GM12878 (cell line): Measurements from ENCODE around the gene ARID4B. TPM values are rescaled to one million over a fixed set of nuclear protein-coding genes. Genes with fewer than 3 reads are reported as not detected.

ENCODE experiments used
- ATAC-seq: fragments of 200-7000 bp; cut with Tn5 transposase; 3 replicates; pipeline ENCODE4 v1.9.1; 2020; ENCODE audit warnings: mild to moderate bottlenecking, moderate library complexity
- BruUV-seq: library from RNA; stranded (reverse); fragments of 400-500 nt; replicated peaks from 2 replicates; lab custom pipeline; 2021; lab: Mats Ljungman, UMichigan
- CTCF ChIA-PET: fragments of 300-600 bp; sonication (Branson Sonifier 250); formaldehyde crosslinking; extraction: SDS; loops from one replicate; lab custom pipeline; 2021; ENCODE audit warnings: inconsistent platforms; lab: Yijun Ruan, JAX
- POLR2A ChIA-PET: fragments of 350-600 bp; formaldehyde crosslinking; extraction: SDS; loops from one replicate; lab custom pipeline; 2021; ENCODE audit warnings: inconsistent platforms; lab: Charles Lee
- RAD21 ChIA-PET: fragments of 300-600 bp; sonication (Branson Sonifier 250); formaldehyde crosslinking; loops from one replicate; lab custom pipeline; 2023; ENCODE audit warnings: antibody characterized with exemption; ENCODE audit not compliant: unreplicated experiment; lab: Charles Lee
- SMC1A ChIA-PET: fragments of 300-600 bp; sonication (Branson Sonifier 250); formaldehyde crosslinking; loops from one replicate; lab custom pipeline; 2023; ENCODE audit not compliant: unreplicated experiment, uncharacterized antibody; lab: Charles Lee
- DNase-seq: peaks from one replicate; pipeline ENCODE4 v3.0.0-alpha.2; 2011; ENCODE audit warnings: low read depth, low spot score
- FAIRE-seq: peaks from 3 replicates; lab custom pipeline; 2011; peaks lifted over from hg19 to GRCh38; lab: Jason Lieb, UNC
- H2AFZ ChIP-seq: 2 replicates; pipeline ENCODE4 v1.6.0; 2011; ENCODE audit warnings: low read depth, low read length, control low read depth; ENCODE audit not compliant: control insufficient read depth
- H3K27ac ChIP-seq: 2 replicates; pipeline ENCODE4 v1.5.1; 2011; ENCODE audit warnings: control low read depth; ENCODE audit not compliant: control insufficient read depth, insufficient read depth
- H3K27me3 ChIP-seq, 2 experiments: replicated peaks in 1 of 2; 2 replicates each; pipeline versions ENCODE4 v1.6.0 to v1.6.1; 2011; ENCODE audit warnings: low read length in 1 of 2; ENCODE audit not compliant: control insufficient read depth in 2 of 2, insufficient read depth in 2 of 2
- H3K36me3 ChIP-seq, 2 experiments: 2 replicates each; pipeline ENCODE4 v1.5.1; 2011; ENCODE audit warnings: low read length in 1 of 2; ENCODE audit not compliant: control insufficient read depth in 2 of 2, insufficient read depth in 2 of 2
- H3K4me1 ChIP-seq: 2 replicates; pipeline ENCODE4 v1.6.1; 2011; ENCODE audit warnings: mild to moderate bottlenecking, low read length, moderate library complexity, mixed read lengths; ENCODE audit not compliant: control insufficient read depth, insufficient read depth
- H3K4me2 ChIP-seq: 2 replicates; pipeline ENCODE4 v1.6.0; 2011; ENCODE audit warnings: control low read depth; ENCODE audit not compliant: control insufficient read depth, insufficient read depth
- H3K4me3 ChIP-seq: fragments of 200-600 bp; sonication (generic); 2 replicates; pipeline ENCODE4 v1.5.1; 2016
- H3K79me2 ChIP-seq: 2 replicates; pipeline ENCODE4 v1.6.0; 2011; ENCODE audit warnings: low read length; ENCODE audit not compliant: control insufficient read depth, insufficient read depth
- H3K9ac ChIP-seq: 2 replicates; pipeline ENCODE4 v1.8.0; 2011; ENCODE audit warnings: low read length, control low read depth, mixed read lengths; ENCODE audit not compliant: control insufficient read depth, insufficient read depth
- H3K9me3 ChIP-seq: replicated peaks from 3 replicates; pipeline ENCODE4 v1.5.1; 2011; ENCODE audit warnings: mild to moderate bottlenecking, low read length; ENCODE audit not compliant: control insufficient read depth, insufficient read depth
- H4K20me1 ChIP-seq: 2 replicates; pipeline ENCODE4 v1.6.0; 2011; ENCODE audit not compliant: control insufficient read depth, insufficient read depth
- CHD4 ChIP-seq: fragments of 200-600 bp; sonication (generic); IDR thresholded peaks from 2 replicates; pipeline ENCODE4 v1.6.1; 2016; ENCODE audit warnings: mild to moderate bottlenecking
- EP300 ChIP-seq, 2 experiments: fragments of 150-350 bp in 1 of 2; IDR thresholded peaks; 2 replicates each; pipeline ENCODE4 v1.6.1; 2011 to 2012; ENCODE audit warnings: low read depth in 2 of 2, low read length in 2 of 2, borderline replicate concordance in 1 of 2, improper control_type of control experiment in 1 of 2, inconsistent platforms in 1 of 2; ENCODE audit not compliant: control insufficient read depth in 1 of 2
- GABPA ChIP-seq: IDR thresholded peaks from 2 replicates; pipeline ENCODE4 v1.6.1; 2014; ENCODE audit warnings: antibody characterized with exemption, low read depth, mild to moderate bottlenecking, inconsistent platforms
- HDGF ChIP-seq: fragments of 450-650 bp; IDR thresholded peaks from 2 replicates; pipeline ENCODE4 v1.6.1; 2016; ENCODE audit warnings: antibody characterized with exemption
- MXI1 ChIP-seq: fragments of 150-350 bp; IDR thresholded peaks from 2 replicates; pipeline ENCODE4 v1.6.1; 2011; ENCODE audit warnings: low read depth, mild to moderate bottlenecking, inconsistent platforms, low read length, improper control_type of control experiment
- POLR2AphosphoS5 ChIP-seq: IDR thresholded peaks from 2 replicates; pipeline ENCODE4 v1.6.1; 2011; ENCODE audit warnings: mild to moderate bottlenecking, low read length, inconsistent platforms
- RUNX3 ChIP-seq: IDR thresholded peaks from 2 replicates; pipeline ENCODE4 v1.6.1; 2012; ENCODE audit warnings: low read length, inconsistent platforms
- STAT1 ChIP-seq: fragments of 450-650 bp; conservative IDR thresholded peaks from 2 replicates; pipeline ENCODE4 v1.6.1; 2014; ENCODE audit warnings: antibody characterized with exemption, mild to moderate bottlenecking
- TBL1XR1 ChIP-seq: IDR thresholded peaks from 2 replicates; pipeline ENCODE4 v1.6.1; 2012; ENCODE audit warnings: low read depth, low read length, improper control_type of control experiment
- ZNF384 ChIP-seq: IDR thresholded peaks from 2 replicates; pipeline ENCODE4 v1.6.1; 2012; ENCODE audit warnings: low read depth, mild to moderate bottlenecking, low read length, improper control_type of control experiment, borderline replicate concordance
- WGBS: methylation state at CpG from one replicate; pipeline ENCODE4 v1.1.6; 2016; ENCODE audit warnings: low lambda C conversion rate; ENCODE audit not compliant: insufficient replicate concordance, insufficient coverage; ENCODE audit errors: missing lambda C conversion rate; 5-methylcytosine and 5-hydroxymethylcytosine counted together
- in situ Hi-C: fragments of 300-500 bp; cut with MboI; formaldehyde crosslinking; loops from 9 replicates; pipeline ENCODE4 v1.14.3; 2018; ENCODE audit warnings: mixed read lengths
- intact Hi-C: fragments of 100-400 bp; cut with micrococcal nuclease; formaldehyde crosslinking; loops from one replicate; pipeline ENCODE4 v1.14.2; 2022; ENCODE audit not compliant: unreplicated experiment
- polyA plus RNA-seq, 11 experiments: library from polyadenylated mRNA; depleted of rRNA in 4 of 11; unstranded in 6 of 11; stranded (reverse) in 5 of 11; fragments of >200 nt; fragmentation: Nextera tagmentation in 4 of 11; fragmentation: Illumina TruSeq in 1 of 11; extraction: Ambion mirVana in 4 of 11; extraction: Trizol in 1 of 11; gene quantifications; 1 replicate in 1 of 11; 2 replicates in 10 of 11; pipeline versions ENCODE4 v1.2.1 to v1.2.3, GENCODE V29; 2011 to 2016; ENCODE audit warnings: inconsistent platforms in 2 of 11, missing spikeins in 2 of 11, low read depth in 1 of 11
- total RNA-seq, 4 experiments: library from RNA; depleted of rRNA in 3 of 4; stranded (reverse); fragments of >200 nt in 3 of 4; fragmentation: Illumina TruSeq in 1 of 4; extraction: Trizol in 1 of 4; gene quantifications; 2 replicates each; pipeline versions ENCODE4 v1.2.1 to v1.2.3, GENCODE V29; 2013 to 2021
- TF ChIP-seq, protein P1 (sequence below): fragments of 450-650 bp; IDR thresholded peaks from 2 replicates; pipeline ENCODE4 v1.6.1; 2018; ENCODE audit warnings: mild to moderate bottlenecking, low read depth, moderate library complexity; ENCODE audit not compliant: partially characterized antibody
- TF ChIP-seq, protein P2 (sequence below): IDR thresholded peaks from 2 replicates; pipeline ENCODE4 v1.6.1; 2012; ENCODE audit warnings: mild to moderate bottlenecking, low read depth, low read length

Gene ARID4B
- total and polyA plus RNA-seq, 10 of the 15 experiments (the other 5 are each of a cell fraction or from before 2014, with no cell fraction given) = 13.6 to 39.1 (median 28.0) TPM

DNA sequence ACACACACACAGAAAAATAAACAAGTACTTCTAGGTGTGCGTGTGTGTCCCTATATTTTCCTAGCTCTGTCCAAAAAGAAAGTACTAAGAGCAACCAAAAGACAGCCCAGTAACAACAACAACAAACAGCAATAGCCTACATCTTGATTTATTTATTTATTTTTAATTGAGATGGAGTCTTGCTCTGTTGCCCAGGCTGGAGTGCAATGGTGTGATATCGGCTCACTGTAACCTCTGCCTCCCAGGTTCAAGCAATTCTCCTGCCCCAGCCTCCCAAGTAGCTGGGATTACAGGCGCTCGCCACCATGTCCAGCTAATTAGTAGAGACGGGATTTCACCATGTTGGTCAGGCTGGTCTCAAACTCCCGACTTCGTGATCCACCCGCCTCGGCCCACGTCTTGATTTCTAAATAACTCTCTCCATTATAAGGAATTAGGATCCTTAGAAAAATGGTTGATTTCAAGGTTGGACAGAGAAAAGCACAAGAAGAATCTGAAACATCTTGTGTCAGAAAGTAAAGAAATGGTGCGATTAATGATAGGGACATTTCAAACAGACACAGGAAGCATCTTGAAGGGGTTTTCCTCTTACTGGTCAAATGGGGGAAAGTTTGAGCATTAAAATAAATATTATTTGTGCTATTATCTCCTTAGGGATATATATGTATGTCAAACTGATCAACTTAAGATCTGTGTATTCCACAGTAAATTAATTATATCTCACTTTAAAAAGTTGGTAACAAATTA lies 59.4 kb downstream of the ARID4B start (continued):
- TF ChIP-seq, protein P1, sequence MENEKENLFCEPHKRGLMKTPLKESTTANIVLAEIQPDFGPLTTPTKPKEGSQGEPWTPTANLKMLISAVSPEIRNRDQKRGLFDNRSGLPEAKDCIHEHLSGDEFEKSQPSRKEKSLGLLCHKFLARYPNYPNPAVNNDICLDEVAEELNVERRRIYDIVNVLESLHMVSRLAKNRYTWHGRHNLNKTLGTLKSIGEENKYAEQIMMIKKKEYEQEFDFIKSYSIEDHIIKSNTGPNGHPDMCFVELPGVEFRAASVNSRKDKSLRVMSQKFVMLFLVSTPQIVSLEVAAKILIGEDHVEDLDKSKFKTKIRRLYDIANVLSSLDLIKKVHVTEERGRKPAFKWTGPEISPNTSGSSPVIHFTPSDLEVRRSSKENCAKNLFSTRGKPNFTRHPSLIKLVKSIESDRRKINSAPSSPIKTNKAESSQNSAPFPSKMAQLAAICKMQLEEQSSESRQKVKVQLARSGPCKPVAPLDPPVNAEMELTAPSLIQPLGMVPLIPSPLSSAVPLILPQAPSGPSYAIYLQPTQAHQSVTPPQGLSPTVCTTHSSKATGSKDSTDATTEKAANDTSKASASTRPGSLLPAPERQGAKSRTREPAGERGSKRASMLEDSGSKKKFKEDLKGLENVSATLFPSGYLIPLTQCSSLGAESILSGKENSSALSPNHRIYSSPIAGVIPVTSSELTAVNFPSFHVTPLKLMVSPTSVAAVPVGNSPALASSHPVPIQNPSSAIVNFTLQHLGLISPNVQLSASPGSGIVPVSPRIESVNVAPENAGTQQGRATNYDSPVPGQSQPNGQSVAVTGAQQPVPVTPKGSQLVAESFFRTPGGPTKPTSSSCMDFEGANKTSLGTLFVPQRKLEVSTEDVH = no peak
- no peak for TF ChIP-seq STAT1
- TF ChIP-seq MXI1 = no peak
- TF ChIP-seq POLR2AphosphoS5 = no peak
- TF ChIP-seq RUNX3 = no peak
- TF ChIP-seq HDGF = no peak
- no peak for TF ChIP-seq GABPA
- no peak for TF ChIP-seq EP300 (IDR thresholded peaks at IDR 0.05; ENCODE audit: borderline replicate concordance in 1 of 2, control insufficient read depth in 1 of 2, low read depth in 2 of 2, low read length in 2 of 2)

DNA sequence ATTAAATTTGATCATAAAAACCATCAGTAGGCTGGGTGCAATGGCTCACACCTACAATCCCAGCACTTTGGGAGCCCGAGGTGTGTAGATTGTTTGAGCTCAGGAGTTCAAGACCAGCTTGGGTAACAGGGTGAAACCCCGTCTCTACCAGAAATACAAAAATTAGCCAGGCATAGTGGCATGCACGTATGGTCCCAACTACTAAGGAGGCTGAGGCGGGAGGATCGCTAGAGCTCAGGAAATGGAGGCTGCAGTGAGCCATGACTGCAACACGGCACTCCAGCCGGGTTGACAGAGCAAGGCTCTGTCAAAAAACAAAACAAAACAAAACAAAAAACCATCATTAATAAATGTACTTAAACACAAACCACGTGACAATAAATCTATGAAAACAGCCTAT lies 61.0 kb downstream of the ARID4B start:
- ATAC-seq = no peak
- H3K4me3 ChIP-seq = no peak overlapping the region
- H2AFZ ChIP-seq = no peak overlapping the region
- H3K27ac ChIP-seq = no peak overlapping the region
- intact Hi-C loops = no loop called here
- H4K20me1 ChIP-seq = no peaks in the 10 kb centered on the region
- in situ Hi-C loops = no loop called here
- 94% methylated on average over 8 of the region's 8 CpGs for WGBS
- H3K9me3 ChIP-seq = no peaks in the 10 kb centered on the region
- RAD21 ChIA-PET = interaction anchor here (1.0 kb wide), 1 partner anchor 8 kb away, joined by 4 read pairs; no protein-coding TSS in a partner anchor
- H3K4me1 ChIP-seq = 0 out of 2 replicates have a peak, but pooled peaks cover 3% of the 10 kb centered on the region
- H3K4me2 ChIP-seq = no peak overlapping the region
- BruUV-seq = no TSS peak
- SMC1A ChIA-PET = interaction anchor here (1.2 kb wide), 1 partner anchor 61 kb away, joined by 3 read pairs; the partner anchor contains the start of genes ARID4B and GGPS1
- no peaks in the 10 kb centered on the region for H3K36me3 ChIP-seq
- CTCF ChIA-PET = interaction anchor here (1.0 to 1.9 kb wide), 4 partner anchors 8 to 150 kb away, joined by 3 to 8 read pairs (median 4); no protein-coding TSS in a partner anchor
- FAIRE-seq = no peak
- no peak for DNase-seq
- no peaks in the 10 kb centered on the region for H3K27me3 ChIP-seq
- POLR2A ChIA-PET = interaction anchor here (1.0 to 1.4 kb wide), 2 partner anchors 9 kb away, joined by 3 to 6 read pairs; no protein-coding TSS in a partner anchor
- H3K9ac ChIP-seq = no peak overlapping the region
- H3K79me2 ChIP-seq = peaks cover 67% of the 10 kb centered on the region
- no peak for TF ChIP-seq ZNF384
- no peak for TF ChIP-seq TBL1XR1
- TF ChIP-seq, protein P2, sequence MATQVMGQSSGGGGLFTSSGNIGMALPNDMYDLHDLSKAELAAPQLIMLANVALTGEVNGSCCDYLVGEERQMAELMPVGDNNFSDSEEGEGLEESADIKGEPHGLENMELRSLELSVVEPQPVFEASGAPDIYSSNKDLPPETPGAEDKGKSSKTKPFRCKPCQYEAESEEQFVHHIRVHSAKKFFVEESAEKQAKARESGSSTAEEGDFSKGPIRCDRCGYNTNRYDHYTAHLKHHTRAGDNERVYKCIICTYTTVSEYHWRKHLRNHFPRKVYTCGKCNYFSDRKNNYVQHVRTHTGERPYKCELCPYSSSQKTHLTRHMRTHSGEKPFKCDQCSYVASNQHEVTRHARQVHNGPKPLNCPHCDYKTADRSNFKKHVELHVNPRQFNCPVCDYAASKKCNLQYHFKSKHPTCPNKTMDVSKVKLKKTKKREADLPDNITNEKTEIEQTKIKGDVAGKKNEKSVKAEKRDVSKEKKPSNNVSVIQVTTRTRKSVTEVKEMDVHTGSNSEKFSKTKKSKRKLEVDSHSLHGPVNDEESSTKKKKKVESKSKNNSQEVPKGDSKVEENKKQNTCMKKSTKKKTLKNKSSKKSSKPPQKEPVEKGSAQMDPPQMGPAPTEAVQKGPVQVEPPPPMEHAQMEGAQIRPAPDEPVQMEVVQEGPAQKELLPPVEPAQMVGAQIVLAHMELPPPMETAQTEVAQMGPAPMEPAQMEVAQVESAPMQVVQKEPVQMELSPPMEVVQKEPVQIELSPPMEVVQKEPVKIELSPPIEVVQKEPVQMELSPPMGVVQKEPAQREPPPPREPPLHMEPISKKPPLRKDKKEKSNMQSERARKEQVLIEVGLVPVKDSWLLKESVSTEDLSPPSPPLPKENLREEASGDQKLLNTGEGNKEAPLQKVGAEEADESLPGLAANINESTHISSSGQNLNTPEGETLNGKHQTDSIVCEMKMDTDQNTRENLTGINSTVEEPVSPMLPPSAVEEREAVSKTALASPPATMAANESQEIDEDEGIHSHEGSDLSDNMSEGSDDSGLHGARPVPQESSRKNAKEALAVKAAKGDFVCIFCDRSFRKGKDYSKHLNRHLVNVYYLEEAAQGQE = no peak
- no peak for TF ChIP-seq CHD4
